Stimulated activated naive CD8-positive, alpha-beta T cell treated with anti-CD3 and anti-CD28 coated beads, Interleukin-15, Interleukin-2, amounts not matched to agents 100 U/mL and 50 U/mL, for 24 hours (primary cell): ENCODE measurements around the gene CTU2.

ENCODE experiments used
- ATAC-seq: fragments of 150-1000 bp; cut with Tn5 transposase; one replicate; pipeline ENCODE4 v1.10.0; 2021
- DNase-seq: peaks from one replicate; pipeline ENCODE4 v3.0.0; 2021

CTU2 gene

DNA sequence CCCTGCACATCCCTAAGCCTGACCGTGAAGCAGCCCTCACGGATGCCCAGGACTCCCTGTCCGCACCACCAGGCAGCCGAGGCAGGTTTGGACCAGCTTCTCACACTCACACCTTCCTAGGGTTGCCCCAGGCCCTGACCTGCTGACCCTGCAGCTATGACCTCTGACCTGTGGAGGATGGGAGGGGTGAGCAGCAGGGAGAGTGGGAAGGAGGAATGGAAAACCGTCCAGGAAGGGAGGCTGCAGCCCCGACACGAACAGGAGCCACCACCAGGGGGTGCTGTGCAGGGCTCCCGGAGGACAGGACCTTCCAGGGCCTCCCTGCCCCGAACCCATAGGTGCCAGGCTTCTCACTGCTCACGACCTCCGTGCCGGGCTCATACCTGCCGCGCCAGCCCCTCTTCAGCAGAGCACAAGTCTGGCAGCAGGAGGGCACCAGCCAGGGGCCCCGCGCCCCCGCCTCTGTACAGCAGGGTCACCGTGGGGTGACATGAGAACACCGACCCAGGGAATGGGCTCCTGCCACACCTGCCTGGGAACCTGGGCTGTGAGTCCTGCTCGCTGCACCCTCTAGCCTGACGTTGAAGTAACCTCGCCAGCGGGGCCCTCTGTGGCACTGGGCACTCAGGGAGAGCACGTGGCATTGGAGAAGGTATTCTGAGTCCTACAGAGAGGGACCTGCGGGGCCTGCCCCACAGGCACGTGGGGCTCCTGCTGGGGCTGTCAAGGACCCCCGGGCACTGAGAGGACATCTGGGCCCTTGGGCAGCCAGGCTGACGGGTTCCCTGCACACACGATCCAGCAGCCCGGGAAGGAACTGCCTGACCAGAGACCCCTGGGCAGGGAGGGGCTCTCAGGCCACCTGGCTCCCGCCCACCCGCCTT, 37.6 kb downstream of the CTU2 start:
- ATAC-seq = peak; percentile 34
- DNase-seq = peak; percentile 86

- DNase-seq (no peak), ATAC-seq (no peak)
Measured at GRCh38 chr16:88744577-88745521, 38.5 kb downstream of the CTU2 start.

DNA sequence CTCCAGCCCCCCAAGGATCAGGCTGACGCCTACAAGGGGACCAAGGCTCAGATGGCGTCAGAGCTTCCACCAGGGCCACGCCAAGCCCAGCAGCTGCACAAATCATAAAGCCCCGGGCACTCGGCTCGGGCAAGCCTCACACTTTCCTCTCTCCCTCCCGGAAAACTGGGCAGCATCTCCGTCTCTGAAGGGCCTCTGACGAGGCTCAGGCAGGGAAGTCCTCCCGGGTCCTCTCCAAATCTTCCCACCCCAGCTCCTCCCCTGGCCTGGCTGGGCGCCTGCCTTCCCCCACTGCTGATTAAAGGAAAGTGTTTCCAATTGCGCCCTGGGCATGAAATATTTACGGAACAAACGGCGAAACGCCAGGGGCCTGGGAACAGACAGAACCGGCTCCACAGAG, 40.2 kb downstream of the CTU2 start:
- ATAC-seq = no peak
- no peak for DNase-seq

DNA sequence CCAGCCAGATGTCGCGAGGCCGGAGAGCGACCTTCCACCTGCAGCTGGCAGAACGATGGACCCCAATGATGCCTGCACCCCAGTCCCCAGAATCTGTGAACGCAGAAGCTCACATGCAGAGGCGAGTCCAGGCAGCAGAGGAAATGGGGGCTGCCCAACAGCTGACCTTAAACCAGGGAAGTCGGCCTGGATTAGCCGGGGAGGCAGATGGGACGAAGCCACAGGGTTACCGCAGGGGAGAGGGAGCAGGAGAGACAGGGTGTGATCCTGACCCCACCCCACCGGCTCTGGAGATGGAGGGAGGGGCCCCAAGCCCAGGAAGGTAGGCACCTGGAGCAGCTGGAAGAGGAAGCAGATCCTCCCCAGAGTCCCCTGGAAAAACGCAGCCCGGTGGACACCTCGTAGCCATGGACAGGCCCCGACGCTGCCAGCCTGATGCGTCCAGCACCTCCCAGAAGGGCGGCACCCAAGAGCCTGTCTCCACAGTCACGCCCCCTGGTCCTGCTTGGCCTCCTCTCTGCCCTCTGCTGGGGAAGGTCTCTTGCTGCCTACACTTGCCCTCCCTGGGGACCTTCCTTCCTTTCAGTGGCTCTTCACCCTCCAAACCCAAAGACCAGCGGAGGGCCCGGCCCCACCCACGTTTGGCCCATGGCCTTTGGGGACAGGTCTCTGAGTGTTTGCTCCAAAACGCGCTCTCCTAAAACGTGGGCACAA, 41.4 kb downstream of the CTU2 start:
- ATAC-seq (peak; percentile 38), DNase-seq (peak; percentile 64)

DNA sequence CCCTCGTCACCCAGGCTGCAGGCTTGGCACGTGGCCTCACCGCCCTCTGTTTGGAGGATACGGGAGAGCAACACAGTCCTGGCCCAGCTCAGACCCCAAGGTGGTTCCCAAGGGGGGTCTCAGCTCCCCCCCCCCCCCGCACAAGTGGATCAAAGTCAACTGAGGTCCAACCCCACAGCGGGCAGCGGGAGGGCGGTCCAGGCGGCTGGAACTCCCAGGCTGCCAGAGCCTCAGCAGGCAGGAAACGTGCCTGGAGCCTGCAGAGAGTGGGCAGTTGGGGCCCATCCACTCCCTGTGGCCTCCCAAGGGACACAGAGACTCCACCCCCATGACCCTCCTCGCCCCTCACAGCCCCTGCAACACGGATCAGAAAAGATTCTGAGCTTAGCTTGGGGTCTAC, 42.1 kb downstream of the CTU2 start:
- no peak for ATAC-seq
- DNase-seq = no peak

DNA sequence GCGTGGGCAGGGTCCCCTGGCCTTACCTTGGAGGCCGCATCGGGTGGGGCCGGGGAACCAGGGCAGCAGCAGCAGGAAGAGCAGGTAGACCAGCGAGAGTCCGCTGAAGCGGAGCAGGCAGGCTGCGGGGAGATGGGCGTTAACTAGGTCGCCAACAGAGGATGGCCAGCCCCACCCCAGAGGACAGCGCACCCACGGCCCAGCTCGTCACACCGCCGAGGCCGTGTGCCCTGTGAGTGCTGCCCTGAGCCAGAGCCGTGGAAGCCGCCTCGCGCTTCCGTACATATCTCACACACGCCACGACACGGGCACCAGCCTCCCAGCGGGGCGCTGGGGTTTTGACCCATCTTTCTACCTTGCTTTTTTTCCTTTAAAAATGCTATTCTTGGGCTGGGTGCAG, 43.1 kb downstream of the CTU2 start:
- DNase-seq (no peak), ATAC-seq (no peak)

DNA sequence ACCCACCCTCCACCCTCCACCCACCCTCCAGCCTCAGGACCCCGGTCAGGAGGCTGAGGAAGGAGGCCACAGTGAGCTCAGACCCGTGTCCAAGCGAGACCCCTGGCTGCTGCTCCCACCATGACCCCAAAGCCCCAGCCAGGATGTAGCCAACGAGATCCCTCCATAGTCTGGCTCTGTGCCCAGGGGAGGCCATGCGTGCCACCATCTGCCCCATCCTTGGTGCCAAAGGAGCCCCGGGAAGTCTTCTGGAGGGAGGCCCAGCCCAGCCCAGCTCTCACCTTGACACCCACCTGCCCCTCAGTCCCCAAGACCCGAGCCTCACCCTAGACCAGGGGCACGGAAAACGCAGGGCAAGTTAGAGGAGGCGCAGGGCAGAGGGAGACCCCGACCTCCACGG, 44.6 kb downstream of the CTU2 start:
- no peak for ATAC-seq
- DNase-seq = no peak

DNA sequence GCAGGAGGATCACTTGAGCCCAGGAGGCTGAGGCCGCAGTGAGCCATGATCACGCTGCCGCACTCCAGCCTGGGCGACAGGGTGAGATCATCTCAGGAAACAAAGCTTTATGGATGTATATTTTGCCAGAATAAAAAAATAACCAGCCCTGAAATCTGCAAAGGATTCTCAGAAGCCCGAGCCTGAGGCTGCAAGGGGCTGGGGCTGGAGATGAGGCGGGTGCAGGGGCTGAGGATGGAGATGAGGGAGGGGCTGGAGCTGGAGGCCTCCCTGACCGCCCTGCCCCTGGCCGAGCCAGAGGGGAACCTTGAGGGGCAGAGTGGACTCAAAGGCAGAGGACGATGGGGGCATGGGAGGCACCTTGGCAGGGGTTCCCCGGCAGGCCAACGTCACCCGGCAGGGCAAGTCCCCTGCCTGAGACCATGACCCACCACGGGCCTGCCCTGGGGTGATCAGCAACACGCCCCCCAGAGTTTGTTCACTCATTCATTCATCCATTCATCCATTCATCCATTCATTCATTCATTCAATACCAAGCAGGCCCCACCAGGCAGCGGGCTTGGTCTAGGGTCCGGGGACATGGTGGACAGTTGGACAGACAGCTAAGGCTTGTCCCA, 46.2 kb downstream of the CTU2 start:
- ATAC-seq (no peak), DNase-seq (no peak)

GRCh38 chr16:88753191-88753590, 46.9 kb downstream of the CTU2 start:
- DNase-seq = no peak
- no peak for ATAC-seq

DNA sequence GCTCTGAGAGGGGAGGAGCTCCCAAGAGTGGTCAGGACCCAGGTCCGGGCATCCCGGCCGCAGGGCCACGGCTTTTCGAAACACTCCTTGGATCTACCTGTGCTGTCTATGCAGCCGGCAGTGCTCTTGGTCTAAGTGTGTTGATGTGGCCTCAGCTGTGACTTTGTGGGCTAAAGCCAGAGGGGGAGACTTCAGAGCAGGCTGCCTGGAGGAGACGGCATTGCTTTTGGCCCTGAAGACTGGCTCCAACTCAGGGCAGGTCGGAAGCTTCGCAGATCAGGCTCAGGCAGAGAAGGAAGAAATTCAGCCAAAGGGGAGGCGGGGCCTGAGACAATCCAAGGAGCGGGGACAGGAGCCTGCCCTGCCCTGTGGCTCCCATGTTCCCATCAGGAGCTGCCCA, 47.3 kb downstream of the CTU2 start:
- ATAC-seq (no peak), DNase-seq (no peak)

GRCh38 chr16:88754109-88754911, 48.0 kb downstream of the CTU2 start:
- ATAC-seq (no peak), DNase-seq (no peak)

GRCh38 chr16:88754912-88755744, 48.8 kb downstream of the CTU2 start:
- DNase-seq (no peak), ATAC-seq (no peak)

- no peak for DNase-seq
- ATAC-seq = no peak
Measured at GRCh38 chr16:88755745-88756443, 49.6 kb downstream of the CTU2 start.

DNA sequence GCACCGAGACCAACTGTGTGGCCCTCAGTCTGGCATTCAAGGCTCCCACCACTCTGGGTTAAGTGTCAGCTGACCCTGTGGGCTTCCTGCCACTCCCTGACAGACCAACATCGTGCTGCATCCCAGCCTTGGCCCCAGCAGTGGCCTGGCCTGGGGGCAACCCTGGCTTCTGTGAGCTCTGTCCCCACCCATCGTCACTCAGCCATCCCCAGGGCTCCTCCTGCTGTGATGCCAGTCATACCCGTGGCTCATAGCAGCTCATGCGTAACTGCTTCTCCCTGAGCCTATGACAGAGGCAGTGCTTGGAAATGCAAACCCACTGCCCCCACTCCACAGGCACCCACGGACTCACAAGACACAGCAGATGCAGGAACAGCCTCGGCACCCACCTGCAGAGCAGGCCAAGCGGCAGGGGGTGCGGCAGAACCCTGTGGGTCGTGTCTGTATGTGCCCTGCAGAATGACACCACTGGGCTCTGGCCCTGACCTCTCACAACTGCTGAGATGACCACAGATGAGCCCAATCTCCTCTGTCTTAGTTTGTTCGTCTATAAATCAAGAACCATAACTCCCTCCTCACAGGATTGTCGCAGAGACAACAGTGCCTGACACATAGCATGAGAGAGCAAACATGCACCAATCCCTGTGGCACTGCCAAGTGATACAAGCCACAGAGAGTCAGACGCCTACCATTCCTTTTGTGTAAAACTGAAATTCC, 52.1 kb downstream of the CTU2 start:
- ATAC-seq (no peak), DNase-seq (no peak)

DNA sequence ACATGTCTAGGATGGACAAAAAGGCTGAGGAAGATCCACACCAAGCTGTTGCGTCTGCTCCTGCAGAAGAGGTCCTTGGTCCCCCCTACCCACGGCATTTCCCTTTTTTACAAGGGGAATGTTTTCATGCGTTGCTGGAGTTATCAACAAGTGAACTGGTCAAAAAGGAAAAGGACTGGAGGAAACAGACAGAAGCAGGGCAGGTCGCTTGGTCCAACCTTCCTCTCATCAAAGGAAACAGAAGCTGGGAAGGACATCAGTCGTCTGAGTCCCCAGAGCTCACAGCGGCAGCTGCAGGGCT, 52.6 kb downstream of the CTU2 start:
- ATAC-seq (no peak), DNase-seq (no peak)

DNA sequence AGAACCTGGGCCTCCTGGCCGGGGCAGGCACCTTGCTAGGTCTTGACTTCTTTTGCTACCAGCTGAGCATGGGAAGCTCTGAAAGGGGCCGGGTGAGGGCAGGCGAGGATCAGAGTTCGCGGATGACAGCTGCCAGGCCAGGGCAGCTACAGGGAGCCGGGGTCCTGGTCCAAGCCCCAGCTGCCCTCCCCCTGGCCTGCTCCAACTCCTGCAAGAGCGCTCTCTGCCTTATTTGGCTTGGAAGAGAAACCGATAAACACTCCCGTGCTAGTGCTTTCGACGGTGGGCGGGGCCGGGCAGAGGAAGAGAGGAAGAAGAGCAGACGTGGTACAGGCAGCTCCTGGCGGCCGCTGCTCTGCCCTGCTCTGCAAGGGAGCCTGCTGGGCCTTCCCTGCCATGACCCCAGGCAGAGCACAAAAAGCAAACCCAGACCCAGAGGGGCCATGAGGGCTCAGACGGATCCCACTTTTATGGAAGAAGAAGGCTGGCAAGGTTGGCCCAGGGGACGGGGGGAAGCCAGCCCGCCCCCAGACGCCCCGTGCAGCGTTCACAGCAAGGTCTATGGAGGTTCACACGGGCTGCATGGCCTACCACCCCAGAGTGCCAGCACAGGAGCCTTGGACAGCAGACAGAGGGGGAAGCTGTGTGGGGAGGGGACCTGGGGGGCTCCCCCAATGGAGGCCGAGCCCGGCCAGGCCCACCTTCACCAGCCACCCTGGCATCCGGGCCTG, 53.1 kb downstream of the CTU2 start:
- DNase-seq = no peak
- no peak for ATAC-seq

GRCh38 chr16:88759976-88760350, 53.7 kb downstream of the CTU2 start:
- ATAC-seq (no peak), DNase-seq (no peak)

DNA sequence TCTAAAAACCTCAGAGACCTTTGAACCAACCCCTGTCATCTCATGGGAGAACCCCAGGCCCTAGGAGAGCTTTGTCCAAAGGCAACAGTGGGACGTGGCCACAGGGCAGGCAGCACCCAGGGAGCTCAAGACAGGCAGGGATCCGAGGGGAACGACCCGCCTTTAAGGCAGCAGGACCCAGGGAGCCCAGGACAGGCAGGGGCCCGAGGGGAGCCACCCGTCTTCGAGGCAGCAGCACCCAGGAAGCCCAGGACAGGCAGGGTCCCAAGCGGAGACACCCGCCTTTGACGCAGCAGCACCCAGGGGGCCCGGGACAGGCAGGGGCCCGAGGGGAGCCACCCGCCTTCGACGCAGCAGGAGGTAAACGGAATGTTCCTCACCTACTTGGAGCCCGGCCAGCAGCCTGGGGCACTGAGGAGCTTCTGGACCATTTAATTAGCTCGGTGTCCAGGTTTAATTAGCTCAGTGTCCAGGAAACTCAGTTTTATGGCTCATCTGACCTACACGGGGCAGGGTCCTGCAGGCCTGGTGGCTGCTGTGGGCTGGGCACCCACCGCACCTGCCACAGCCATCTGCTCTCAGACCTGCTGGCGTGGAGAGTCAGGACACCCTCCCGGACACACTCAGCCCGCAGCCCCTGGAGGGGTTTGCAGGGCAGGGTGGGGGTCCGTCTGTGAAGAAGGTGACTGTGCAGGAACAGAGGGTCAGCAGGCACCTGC, 54.3 kb downstream of the CTU2 start:
- DNase-seq = no peak
- ATAC-seq = no peak
